Mucosa of descending colon (tissue), 3 donors: ENCODE results near the gene NMRAL1. TPM values are rescaled to one million over a fixed set of nuclear protein-coding genes. Genes with fewer than 3 reads are reported as not detected.

ENCODE experiments used
- ATAC-seq: fragments of 200-7000 bp; cut with Tn5 transposase; one replicate; pipeline ENCODE4 v1.9.1; 2020; ENCODE audit warnings: mild to moderate bottlenecking, moderate library complexity
- DNase-seq, 3 donors: peaks; one replicate each; pipeline ENCODE4 v3.0.0-alpha.2; 2020
- H3K36me3 ChIP-seq: fragments of 200-600 bp; one replicate; pipeline ENCODE4 v1.8.0; 2021; ENCODE audit warnings: low read depth, mild to moderate bottlenecking
- H3K4me1 ChIP-seq: fragments of 200-600 bp; one replicate; pipeline ENCODE4 v1.8.0; 2021; ENCODE audit warnings: low read depth, mild to moderate bottlenecking
- H3K4me3 ChIP-seq: fragments of 200-600 bp; one replicate; pipeline ENCODE4 v1.8.0; 2021; ENCODE audit warnings: mild to moderate bottlenecking
- H3K9me3 ChIP-seq: fragments of 200-600 bp; one replicate; pipeline ENCODE4 v1.8.0; 2021; ENCODE audit warnings: mild to moderate bottlenecking
- intact Hi-C, 2 donors: fragments of 100-400 bp; cut with DNase I in 1 of 2; cut with micrococcal nuclease in 1 of 2; formaldehyde crosslinking; loops; one replicate each; pipeline versions ENCODE4 v1.11.0 to v1.11.1; 2022; cut with DNase I, micrococcal nuclease
- total RNA-seq, 3 donors: library from RNA; stranded (reverse); fragmentation: NEBNext Ultra II Directional in 2 of 3; extraction: Animal tissue kit (Norgen Biotek cat#: 25700) in 2 of 3; gene quantifications; one replicate each; pipeline versions ENCODE4 v1.2.1 to v1.2.4, GENCODE V29; 2021 to 2023
- TF ChIP-seq, protein P1 (sequence below): fragments of 200-600 bp; IDR thresholded peaks from one replicate; pipeline ENCODE4 v1.8.0; 2022; ENCODE audit warnings: antibody characterized with exemption, mild to moderate bottlenecking
- donor health status: DM: no; HTN: no; CAD: no; lungs with moderate emphysema.
- donor health status: DM: no; HTN: no; CAD: no.
- donor health status: DM: no; HTN: yes; CAD: no.

NMRAL1 gene
- total RNA-seq, 3 donors from 2014 or later, result 32.4 to 48.9 (median 38.4) TPM

GRCh38 chr16:4500272-4500671 is 25.8 kb upstream of the NMRAL1 start:
- peak; percentile 60 for ATAC-seq

GRCh38 chr16:4499196-4499555 is 24.8 kb upstream of the NMRAL1 start:
- no peak for ATAC-seq
- Histone ChIP-seq H3K4me3 (no peak overlapping the region), H3K36me3 (no peaks in the 10 kb centered on the region), H3K9me3 (no peaks in the 10 kb centered on the region), H3K4me1 (peaks cover 9% of the 10 kb centered on the region)
- intact Hi-C loops, result no loop called here
- no peak for DNase-seq
- TF ChIP-seq, protein P1, sequence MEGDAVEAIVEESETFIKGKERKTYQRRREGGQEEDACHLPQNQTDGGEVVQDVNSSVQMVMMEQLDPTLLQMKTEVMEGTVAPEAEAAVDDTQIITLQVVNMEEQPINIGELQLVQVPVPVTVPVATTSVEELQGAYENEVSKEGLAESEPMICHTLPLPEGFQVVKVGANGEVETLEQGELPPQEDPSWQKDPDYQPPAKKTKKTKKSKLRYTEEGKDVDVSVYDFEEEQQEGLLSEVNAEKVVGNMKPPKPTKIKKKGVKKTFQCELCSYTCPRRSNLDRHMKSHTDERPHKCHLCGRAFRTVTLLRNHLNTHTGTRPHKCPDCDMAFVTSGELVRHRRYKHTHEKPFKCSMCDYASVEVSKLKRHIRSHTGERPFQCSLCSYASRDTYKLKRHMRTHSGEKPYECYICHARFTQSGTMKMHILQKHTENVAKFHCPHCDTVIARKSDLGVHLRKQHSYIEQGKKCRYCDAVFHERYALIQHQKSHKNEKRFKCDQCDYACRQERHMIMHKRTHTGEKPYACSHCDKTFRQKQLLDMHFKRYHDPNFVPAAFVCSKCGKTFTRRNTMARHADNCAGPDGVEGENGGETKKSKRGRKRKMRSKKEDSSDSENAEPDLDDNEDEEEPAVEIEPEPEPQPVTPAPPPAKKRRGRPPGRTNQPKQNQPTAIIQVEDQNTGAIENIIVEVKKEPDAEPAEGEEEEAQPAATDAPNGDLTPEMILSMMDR, result no peak

More at GRCh38 chr16:4500272-4500671, 25.8 kb upstream of the NMRAL1 start:
- TF ChIP-seq, protein P1, result no peak
- DNase-seq, result no peak
- no peak overlapping the region for H3K4me3 ChIP-seq
- H3K36me3 ChIP-seq, result no peaks in the 10 kb centered on the region
- peaks cover 9% of the 10 kb centered on the region for H3K4me1 ChIP-seq
- intact Hi-C loops, result no loop called here
- no peaks in the 10 kb centered on the region for H3K9me3 ChIP-seq

DNA sequence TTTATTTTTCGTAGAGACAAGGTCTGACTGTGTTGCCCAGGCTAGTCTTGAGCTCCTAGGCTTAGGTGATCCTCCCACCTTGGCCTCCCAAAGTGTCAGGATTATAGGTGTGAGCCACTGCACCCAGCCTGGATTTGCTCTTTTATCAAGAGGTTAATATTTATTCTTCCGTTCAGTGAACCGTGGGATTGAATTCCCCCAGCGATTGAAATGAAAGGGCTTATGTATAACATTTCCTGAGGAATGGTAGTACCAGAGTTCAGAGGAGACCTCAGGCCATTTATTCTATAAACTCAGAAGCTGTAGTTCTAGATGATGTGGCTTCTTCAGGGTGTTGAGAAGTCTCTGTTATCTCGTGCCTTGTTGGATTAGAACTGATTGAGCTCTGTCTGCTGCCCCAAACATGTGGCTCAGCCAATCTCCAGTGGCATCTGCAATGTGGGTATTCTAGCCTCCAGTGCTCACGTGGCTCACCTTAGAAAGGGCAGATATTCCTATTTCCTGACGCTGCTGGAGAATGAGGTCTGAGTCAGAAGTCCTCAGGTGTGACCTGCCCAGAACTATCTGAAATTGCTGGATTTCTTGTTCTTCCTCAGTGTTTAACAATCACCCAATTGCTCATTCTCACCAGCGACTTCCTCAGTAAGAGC is 24.2 kb upstream of the NMRAL1 start:
- H3K4me3 ChIP-seq, result no peak overlapping the region
- DNase-seq (no peak), ATAC-seq (no peak)
- TF ChIP-seq, protein P1, result no peak
- intact Hi-C loops, result no loop called here
- no peaks in the 10 kb centered on the region for H3K9me3 ChIP-seq
- H3K36me3 ChIP-seq, result no peaks in the 10 kb centered on the region
- peaks cover 9% of the 10 kb centered on the region for H3K4me1 ChIP-seq

- ATAC-seq, result peak; percentile 64
- peaks cover 9% of the 10 kb centered on the region for H3K4me1 ChIP-seq
- intact Hi-C loops, result no loop called here
- no peaks in the 10 kb centered on the region for H3K9me3 ChIP-seq
- no peaks in the 10 kb centered on the region for H3K36me3 ChIP-seq
- H3K4me3 ChIP-seq, result no peak overlapping the region
- TF ChIP-seq, protein P1, result no peak
- no peak for DNase-seq
These were observed 21.9 kb upstream of the NMRAL1 start for GRCh38 chr16:4496305-4496704.

DNA sequence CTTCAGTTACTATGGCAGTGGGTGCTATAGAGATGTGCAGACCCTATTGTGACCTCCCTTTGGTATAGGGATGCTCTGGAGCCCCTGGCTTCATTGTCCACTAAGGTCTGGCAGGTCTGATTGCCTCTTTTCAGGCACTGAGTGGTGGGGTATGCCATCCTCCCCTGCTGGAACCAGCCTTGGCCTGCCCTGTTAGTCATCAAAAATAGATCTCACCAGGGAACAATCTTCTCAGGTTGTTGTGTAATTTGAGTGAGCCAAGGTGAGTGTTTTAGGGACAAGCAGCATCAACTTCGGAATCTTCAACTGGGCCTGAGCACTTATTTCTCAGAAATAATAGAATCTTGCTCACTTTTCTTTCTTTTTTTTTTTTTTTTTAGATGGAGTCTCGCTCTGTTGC is 21.3 kb upstream of the NMRAL1 start:
- H3K4me3 ChIP-seq, result no peak overlapping the region
- H3K4me1 ChIP-seq, result peaks cover 9% of the 10 kb centered on the region
- no peaks in the 10 kb centered on the region for H3K36me3 ChIP-seq
- no peaks in the 10 kb centered on the region for H3K9me3 ChIP-seq
- TF ChIP-seq, protein P1, result no peak
- ATAC-seq (no peak), DNase-seq (no peak)
- intact Hi-C loops, result no loop called here
